Activated CD8-positive, alpha-beta memory T cell treated with anti-CD3 and anti-CD28 coated beads, Interleukin-2, amount 50 U/mL, for 1 hour (primary cell): Measurements from ENCODE around the gene MTHFD1L.
"Not testable (repeated sequence)": the region's sequence is repeated elsewhere in the genome, so short reads cannot be mapped to it uniquely, and the experiment has no call there.

Source experiments
- DNase-seq: peaks from one replicate; pipeline ENCODE4 v3.0.0-alpha.2; 2020; ENCODE audit errors: extremely low read depth

The MTHFD1L gene

DNA sequence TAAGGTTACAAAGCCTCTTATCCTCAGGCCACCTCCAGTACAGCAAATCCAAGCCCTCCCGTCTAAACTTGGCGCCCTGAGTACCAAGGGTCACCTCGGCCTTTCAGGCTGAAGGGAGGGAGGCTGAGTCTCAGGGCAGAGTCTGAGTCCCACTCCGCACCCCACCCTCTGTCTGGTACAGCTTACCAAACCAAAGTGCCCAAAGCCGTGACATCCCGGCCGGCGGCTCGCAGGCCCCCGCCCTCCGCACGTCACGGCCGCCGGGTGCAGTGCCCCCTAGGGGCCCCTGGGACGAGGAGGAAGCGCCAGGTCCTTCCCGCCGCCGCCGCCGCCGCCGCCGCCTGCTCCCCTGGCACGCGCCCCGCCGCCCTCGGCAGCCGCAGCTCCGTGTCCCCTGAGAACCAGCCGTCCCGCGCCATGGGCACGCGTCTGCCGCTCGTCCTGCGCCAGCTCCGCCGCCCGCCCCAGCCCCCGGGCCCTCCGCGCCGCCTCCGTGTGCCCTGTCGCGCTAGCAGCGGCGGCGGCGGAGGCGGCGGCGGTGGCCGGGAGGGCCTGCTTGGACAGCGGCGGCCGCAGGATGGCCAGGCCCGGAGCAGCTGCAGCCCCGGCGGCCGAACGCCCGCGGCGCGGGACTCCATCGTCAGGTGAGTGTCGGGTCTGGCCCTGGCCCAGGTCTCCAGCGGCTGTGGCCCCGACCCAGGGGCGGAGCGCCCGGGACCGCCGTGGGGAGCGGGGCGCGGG is at the start of gene MTHFD1L:
Gene MTHFD1L (plus strand): TSS at position 297 of the 741 bp plus-strand sequence. CDS start 121 bp downstream, at position 418.
- DNase-seq = no peak

DNA sequence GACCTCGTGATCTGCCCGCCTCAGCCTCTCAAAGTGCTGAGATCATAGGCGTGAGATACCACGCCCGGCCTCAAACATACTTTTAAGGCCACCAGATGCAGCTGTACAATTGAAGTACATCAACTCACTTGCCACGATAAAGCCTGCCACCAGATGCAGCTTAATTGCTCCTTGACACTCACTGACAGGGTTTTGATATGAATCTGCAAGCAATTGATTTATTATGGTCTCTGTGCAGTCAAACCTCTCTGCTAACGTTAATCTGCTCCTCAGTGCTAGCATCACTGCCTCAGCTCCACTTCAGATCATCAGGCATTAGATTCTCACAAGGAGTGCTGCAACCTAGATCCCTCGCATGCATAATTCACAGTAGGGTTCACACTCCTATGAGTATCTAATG is 48.9 kb upstream of the MTHFD1L start:
- not testable (repeated sequence) for DNase-seq

DNA sequence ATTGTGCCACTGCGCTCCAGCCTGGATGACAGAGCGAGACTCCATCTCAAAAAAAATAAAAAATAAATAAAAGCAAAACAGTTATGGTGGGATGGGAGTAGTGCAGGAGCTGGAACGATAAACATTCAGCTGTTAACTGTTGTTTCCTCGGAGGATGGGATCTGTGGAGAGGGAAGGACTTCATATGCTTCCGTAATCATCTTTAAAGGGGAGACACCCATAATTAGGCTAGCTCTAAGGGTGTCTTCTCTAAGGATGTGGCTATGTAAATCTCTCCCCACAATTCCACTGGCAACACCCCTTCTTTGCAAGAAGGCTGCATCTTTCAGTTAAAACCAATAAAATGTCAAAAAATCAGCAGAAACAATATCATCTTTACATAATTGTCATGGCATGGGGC is 42.6 kb upstream of the MTHFD1L start:
- no peak for DNase-seq

DNA sequence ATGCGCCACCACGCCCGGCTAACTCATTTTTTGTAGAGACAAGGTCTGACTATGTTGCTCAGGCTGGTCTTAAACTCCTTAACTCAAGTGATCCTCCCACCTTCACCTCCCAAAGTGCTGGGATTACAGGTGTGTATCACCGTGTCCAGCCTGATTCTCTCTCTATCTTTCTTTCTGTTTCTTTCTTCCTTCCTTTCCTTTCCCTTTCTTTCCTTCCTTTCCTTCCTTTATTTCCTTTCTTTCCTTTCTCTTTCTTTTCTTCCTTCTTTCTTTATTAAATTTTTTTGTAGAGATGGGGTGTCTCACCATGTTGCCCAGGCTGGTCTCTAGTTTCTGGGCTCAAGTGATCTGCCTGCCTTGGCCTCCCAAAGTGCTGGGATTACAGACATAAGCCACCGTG is 38.7 kb upstream of the MTHFD1L start:
- DNase-seq = no peak

DNA sequence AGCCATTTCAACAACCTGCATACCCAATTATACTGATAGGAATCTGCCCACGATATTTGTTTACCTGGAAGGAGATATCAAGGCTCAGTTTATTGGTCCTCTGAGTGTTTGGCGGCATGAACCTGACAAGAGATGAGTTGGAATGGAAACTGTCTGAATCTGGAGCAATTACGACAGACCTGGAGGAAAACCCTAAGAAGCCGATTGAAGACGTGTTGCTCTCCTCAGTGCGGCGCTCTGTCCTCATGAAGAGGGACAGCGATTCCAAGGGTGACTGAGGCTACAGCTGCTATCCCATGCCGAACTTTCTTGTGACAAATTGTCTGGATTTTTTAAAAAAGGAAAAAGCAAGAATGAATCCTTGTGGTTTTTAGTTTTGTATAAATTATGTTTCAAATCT is 37.4 kb upstream of the MTHFD1L start:
- DNase-seq = not testable (repeated sequence)

DNA sequence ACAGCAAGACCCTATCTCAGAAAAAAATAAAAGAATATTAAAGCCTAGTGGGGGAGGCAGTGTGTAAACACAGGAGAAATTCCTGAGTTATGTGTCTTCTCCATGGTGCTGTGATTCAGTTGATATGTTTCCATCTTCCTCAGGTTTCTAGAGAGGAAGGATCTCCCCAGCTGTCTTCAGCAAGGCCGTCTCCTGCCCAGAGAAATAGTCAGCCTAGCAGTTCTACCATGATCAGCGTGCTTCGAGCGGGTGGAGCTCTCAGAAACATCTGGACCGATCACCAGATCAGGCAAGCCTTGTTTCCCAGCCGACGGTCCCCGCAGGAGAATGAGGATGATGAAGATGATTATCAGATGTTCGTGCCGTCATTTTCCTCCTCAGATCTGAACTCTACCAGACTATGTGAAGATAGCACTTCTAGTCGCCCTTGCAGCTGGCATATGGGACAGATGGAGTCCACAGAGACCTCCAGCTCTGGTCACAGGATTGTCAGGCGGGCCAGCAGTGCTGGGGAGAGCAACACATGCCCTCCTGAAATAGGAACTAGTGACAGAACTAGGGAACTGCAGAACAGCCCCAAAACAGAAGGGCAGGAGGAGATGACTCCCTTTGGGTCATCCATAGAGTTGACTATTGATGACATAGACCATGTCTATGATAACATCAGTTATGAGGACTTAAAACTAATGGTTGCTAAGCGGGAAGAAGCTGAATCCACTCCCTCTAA is 34.9 kb upstream of the MTHFD1L start:
- no peak for DNase-seq

DNA sequence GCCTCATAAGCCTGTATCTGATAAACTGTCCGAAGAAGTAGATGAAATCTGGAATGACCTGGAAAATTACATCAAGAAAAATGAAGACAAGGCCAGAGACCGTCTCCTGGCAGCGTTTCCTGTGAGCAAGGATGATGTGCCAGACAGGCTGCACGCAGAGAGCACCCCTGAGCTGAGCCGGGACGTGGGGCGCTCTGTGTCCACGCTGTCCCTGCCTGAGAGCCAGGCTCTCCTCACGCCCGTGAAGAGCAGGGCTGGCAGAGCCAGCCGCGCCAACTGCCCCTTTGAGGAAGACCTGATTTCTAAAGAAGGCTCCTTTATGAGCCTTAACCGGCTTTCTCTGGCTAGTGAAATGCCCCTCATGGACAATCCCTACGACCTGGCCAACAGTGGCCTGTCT is 33.9 kb upstream of the MTHFD1L start:
- no peak for DNase-seq

DNA sequence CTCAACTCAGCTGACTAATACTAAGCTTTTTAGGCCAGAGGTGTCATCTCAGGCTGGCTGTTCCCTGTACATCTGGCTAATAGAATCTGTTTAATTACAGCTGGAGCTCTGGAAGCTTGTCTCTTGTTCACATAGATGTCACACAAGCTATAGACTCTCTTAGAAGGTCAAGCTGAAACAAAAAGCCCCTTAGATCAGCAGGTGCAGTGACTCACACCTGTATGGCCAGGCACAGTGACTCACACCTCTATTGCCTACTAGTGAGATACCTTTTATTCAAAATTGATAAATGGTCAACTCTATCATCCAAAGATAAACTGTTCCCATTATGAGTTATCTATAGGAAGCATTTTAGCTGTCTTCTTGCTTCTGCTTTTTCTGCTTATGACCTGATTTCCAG is 29.9 kb upstream of the MTHFD1L start:
- DNase-seq = no peak

DNA sequence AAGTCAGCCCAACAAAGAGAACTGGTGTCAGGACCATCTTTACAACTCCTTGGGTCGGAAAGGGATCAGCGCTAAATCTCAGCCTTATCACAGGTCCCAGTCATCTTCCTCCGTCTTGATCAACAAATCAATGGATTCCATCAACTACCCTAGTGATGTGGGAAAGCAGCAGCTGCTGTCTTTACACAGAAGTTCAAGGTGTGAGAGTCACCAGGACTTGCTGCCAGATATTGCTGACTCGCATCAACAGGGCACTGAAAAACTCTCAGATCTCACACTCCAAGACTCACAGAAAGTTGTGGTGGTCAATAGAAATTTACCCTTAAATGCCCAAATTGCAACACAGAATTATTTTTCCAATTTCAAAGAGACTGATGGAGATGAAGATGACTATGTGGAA is 25.3 kb upstream of the MTHFD1L start:
- DNase-seq = no peak

DNA sequence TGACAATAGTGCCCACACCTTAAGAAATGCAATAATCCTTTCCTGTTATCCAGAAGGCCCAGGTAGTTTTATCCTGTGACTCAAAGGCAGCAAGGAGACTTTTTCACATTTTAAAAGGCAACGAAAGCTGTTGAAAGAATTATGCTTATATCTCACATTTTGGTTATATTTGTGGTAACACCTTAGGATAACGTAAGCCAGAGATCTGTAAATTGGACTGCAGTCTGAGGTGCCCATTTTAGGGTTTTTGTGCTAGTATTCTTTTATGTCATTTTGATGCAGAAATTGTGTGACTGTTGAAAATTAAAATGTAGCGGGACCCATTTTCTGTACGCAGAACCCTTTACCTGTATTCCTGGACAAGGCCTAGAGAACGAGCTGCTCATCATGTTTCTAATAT is 24.3 kb upstream of the MTHFD1L start:
- DNase-seq = no peak

DNA sequence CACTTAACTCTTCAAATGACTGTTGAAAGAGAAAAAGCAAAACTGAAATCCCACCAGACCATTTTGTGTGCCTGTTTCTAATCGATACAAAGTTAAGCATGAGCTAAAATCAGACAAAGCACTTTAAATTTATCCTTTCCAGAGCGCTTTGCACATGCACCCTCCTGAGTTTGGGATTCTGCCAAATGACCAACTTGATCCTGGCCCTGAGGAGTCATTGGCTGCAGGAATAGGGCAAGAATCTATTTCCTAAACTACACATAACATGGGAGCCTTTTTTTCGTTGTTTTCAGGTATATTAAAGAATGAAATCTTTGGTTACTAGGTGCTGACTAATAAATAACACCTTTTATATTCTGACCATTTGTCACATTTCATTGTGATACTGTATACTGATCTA is 23.8 kb upstream of the MTHFD1L start:
- DNase-seq = no peak

DNA sequence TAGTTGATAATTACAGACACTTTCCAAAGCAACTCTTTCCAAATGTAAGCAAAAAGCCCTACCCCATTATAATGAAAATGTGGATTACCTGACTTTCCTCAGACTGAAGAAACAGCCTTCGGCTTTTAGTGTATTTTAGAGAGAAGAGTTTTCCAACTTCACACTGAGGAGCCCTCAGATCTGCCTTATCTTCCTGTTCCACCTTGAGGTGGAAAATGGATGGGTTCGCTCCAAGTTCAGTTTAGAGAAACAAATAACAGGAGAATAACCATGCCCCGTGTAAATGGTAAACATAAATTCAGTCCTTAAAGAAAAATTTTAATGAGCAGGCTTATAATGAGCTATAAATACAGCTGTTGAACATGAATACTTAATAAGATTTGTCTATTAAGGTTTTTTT is 21.1 kb upstream of the MTHFD1L start:
- DNase-seq = no peak

DNA sequence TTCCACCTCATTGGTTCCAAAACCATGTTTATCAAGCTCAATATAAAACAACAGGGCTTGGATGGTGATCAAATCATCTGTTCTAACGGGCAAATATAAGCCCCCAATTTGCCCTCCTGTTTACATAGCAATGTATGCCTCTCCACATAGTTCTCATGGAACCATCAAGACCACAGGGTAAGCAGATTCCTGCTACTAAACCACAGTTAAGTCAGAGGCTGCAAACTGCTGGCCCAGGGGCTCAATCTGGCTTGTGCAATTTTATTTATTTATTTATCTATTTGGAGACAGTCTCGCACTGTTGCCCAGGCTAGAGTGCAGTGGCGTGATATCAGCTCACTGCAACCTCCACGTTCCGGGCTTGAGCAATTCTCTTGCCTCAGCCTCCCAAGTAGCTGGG is 18.9 kb upstream of the MTHFD1L start:
- no peak for DNase-seq

DNA sequence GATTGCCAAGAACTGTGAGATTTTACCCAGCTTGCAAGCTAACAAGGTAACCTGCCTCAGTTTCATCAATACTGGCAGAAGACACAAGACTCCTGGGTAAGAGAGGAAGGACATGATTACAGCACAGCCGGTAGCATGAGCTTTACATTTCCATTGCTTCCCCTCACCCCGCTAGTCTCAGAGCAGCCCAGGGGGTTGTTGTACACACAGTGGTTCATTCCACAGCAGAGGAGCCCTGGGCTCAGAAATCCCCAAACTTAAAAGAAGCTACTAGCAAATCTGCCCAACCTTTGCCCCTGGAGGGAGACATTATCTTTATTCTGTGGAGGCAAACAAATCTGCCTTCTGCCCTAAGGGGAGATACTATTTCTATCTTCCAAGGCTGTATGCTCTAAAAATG is 17.1 kb upstream of the MTHFD1L start:
- DNase-seq = no peak

DNA sequence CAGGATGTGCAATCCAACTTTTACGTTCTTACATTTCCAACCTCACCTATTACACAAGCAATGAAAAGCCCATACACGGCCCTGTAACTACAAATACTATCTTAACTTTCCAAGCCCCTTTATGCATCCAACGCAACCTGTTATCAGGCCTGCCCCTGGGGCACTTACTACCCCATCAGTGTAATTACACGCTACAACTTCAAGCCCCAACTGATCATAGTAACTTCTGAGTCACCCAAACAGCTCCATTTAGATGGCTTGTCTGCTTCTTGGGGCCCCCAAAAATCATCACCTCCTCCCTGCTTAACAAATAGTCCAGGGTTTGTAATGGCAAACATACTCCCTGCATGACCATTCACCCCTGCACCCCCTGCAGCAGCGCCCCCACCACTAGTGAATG is 11.1 kb upstream of the MTHFD1L start:
- DNase-seq = not testable (repeated sequence)

DNA sequence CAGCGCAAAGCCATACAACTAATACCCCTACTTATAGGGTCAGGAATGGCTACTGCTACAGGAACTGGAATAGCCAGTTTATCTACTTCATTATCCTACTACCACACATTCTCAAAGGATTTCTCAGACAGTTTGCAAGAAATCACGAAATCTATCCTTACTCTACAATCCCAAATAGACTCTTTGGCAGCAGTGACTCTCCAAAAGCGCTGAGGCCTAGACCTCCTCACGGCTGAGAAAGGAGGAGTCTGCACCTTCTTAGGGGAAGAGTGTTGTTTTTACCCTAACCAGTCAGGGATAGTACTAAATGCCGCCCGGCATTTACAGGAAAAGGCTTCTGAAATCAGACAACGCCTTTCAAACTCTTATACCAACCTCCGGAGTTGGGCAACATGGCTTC is 10.3 kb upstream of the MTHFD1L start:
- DNase-seq = not testable (repeated sequence)

DNA sequence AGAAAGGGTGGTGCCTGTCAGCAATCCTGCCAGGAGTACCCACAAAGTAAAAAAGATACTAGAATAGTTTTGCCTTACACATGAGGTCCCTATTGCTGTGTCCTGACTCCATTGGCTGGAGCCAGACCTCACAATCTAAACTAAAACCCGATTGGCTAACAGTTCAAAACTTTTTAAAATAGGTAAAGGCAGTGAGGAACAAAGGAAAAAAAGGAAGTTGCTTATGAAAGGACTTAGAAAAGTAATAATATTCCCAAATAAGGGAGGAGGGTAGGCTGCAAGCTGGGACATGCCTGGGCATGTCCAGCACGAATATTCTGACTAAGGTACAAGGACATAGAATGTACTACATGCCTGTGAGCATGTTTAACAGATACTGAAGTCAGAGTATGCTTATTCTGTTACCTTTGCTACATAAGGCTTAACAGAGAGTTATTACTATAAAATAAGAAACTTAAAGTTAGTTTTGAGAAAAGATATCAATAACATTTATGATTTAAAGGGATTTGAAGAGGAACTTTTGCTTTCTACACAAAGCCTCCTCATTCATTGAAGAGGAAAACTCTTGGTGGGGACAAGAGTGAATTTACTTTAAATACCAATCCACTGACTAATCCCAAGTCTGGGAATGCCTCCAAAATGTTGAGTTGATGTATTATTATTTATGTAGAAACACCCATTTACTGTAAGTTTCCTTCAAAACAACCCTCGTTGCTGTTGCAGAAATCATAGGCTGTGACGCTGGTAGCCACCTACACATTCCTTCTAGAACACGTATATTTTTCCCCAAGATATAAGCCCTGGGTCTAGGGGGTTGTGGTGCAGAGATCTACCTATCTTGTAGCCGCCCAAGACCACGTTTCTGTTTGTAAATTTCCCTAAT is 8.2 kb upstream of the MTHFD1L start:
- DNase-seq = no peak

DNA sequence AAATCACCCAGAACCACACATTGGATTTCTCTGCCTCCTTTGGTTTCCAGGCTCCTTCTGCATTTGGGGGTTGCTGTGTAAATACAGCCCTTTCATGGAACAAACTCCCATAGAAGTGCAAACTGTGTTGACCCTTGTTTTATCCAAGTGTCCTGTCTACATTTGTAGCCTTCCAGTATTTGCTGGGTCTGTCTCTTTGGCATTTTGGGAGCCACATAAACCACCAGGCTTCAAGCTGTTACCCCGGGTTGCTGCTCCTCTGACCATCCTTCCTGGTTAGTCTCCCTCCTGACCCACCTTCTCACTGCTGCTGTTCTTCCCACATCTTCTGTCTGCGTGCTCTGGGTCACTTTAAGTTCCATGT is 7.6 kb upstream of the MTHFD1L start:
- DNase-seq = no peak

DNA sequence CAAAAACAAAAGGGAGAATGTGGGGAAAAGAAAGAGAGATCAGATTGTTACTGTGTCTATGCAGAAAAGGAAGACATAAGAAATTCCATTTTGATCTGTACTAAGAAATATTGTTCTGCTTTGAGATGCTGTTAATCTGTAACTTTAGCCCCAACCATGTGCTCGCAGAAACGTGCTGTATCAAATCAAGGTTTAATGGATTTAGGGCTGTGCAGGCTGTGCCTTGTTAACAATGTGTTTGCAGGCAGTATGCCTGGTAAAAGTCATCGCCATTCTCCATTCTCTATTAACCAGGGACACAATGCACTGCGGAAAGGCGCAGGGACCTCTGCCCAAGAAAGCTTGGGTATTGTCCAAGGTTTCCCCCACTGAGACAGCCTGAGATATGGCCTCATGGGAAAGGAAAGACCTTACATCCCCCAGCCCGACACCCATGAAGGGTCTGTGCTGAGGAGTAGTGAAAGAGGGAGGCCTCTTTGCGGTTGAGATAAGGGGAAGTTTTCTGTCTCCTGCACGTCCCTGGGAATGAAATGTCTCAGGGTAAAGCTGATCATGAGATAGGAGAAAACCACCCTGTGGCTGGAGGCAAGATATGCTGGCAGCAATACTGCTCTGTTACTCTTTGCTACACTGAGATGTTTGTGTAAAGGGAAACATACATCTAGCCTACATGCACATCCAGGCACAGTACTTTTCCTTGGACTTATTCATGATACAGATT is 3.9 kb upstream of the MTHFD1L start:
- DNase-seq = not testable (repeated sequence)

DNA sequence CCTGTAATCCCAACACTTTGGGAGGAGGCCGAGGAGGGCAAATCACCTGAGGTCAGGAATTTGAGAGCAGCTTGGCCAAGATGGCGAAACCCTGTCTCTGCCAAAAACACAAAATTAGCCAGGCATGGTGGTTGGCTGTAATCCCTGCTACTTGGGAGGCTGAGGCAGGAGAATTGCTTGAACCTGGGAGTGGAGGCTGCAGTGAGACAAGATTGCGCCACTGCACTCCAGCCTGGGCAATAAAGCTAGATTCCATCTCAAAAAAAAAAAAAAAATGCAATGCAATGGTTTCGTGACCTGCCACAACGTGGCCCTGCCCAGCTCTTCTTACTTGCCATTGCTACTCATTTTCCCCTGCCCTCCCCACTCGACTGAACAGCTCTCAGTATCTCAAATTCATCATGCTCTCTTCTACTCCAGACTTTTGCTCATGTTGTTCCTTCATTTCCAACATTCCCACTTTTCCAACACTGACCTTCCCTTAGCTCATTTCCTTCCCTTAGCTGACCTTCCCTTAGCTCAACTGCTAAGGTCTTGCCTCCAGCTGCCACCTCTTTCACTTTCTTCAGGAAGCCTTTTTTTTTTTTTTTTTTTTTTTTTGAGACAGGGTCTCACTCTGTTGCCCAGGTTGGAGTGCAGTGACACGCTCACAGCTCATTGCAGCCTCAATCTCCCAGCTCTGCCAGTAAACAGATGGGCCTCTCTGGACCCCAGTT is 2.1 kb upstream of the MTHFD1L start:
- DNase-seq = no peak

DNA sequence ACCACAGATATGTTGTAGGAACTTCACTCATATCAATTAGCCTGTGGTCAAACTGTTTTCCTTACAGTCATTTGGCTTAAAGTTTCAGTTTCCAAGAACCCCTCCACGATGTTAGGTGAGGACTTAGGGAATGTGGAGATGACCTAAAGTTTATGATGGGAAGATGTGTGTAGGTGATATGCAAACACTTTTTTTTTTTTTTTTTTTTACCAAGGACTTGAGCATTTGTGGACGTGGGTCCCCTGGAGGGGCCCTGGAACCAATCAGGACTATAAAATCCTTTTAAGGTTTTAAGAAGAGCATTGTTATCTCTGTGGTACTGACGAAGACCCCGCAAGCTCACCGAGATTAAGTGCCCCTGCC is 478 bp upstream of the MTHFD1L start:
- no peak for DNase-seq
